ENCODE results near the gene GRAMD4.

Gene GRAMD4

DNA sequence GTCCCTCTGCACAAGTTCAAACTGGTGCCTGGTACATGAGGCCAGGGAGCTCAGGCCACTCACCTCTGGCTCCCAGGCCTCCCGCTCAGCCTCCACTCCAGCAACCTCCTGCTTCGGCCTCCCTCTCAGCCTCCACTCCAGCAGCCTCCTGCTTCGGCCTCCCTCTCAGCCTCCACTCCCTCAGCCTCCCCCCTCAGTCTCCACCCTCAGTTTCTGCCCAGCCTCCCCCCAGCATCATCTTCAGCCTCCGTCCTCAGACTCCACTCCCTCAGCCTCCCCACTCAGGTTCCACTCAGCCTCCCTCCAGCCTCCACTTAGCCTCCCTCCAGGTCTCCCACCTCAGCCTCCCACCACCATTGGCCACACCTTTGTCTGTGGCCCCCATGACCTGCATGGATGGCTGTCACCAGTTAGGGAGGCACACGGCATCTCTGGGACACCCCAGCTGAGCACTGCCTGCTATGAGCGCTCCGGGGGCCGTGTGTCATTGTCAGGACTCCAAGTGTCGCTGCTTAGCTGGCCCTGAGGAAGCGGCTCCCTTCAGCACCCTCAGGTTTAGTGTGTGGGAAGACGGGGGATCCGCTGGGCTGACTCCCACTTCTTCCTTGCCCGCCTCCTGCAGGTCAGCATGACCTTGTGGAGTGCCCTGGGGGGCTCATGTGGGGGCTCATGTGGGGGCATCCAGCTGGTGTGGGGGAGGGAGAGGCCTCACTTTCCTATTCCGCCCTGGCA is 39.0 kb downstream of the GRAMD4 start:
- no peak for DNase-seq

DNA sequence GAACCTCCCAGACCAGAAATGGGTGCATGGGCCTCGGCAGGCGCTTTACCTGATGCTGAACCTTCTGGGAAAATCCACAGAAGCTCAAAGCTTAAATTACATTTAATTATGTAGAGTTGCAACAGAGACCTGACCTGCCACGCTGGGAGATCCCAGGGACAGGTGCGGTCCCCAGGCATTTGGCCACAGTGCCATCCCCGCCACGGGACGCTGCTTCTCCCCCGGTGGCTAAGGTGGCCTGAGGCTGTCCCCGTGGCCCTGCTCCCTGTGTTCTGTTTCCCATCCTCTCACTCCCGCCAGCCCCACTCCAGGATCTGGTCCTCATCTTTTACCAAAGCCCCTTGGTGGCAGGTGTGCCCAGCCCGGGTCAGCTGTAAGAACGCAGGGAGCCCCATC is 39.6 kb downstream of the GRAMD4 start:
- DNase-seq: no peak

GRCh38 chr22:46660604-46661201 is 40.5 kb downstream of the GRAMD4 start:
- peak; percentile 84 for DNase-seq

GRCh38 chr22:46661221-46661851 is 41.1 kb downstream of the GRAMD4 start:
- peak; percentile 92 for DNase-seq

GRCh38 chr22:46662226-46662625 is 42.0 kb downstream of the GRAMD4 start:
- no peak for DNase-seq

- no peak for DNase-seq
These were observed 42.8 kb downstream of the GRAMD4 start for GRCh38 chr22:46663001-46663400.

- DNase-seq: no peak
These were observed 43.4 kb downstream of the GRAMD4 start for GRCh38 chr22:46663436-46664100.

- no peak for DNase-seq
These were observed 44.2 kb downstream of the GRAMD4 start for GRCh38 chr22:46664301-46664855.

DNA sequence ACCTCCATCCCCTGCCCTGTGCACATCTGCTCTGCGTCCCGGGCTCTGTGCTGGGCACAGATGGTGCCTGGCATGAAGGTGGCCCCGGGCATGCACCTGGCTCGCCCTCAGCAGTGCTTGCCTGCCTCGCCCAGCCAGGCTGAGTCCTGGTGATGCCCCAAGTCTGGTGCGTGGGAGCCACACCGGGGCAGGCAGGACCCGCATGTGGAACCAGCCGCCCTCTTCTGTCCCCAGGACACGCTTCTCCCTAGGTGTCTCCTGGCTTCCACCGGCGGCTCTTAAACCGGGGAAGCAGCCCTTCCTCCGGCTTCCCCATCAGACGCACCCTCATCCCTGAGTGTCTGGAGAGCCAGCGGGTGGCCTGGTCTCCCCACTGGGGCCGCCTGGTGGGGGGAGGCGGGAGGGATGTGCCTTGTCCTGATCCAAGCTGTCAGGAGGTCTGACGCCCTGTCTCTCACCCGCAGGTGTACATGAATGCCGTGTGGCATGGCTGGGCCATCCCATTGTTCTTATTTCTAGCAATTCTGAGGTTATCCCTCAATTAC is 45.0 kb downstream of the GRAMD4 start:
- DNase-seq: no peak

GRCh38 chr22:46665751-46666280 is 45.6 kb downstream of the GRAMD4 start:
- no peak for DNase-seq

DNA sequence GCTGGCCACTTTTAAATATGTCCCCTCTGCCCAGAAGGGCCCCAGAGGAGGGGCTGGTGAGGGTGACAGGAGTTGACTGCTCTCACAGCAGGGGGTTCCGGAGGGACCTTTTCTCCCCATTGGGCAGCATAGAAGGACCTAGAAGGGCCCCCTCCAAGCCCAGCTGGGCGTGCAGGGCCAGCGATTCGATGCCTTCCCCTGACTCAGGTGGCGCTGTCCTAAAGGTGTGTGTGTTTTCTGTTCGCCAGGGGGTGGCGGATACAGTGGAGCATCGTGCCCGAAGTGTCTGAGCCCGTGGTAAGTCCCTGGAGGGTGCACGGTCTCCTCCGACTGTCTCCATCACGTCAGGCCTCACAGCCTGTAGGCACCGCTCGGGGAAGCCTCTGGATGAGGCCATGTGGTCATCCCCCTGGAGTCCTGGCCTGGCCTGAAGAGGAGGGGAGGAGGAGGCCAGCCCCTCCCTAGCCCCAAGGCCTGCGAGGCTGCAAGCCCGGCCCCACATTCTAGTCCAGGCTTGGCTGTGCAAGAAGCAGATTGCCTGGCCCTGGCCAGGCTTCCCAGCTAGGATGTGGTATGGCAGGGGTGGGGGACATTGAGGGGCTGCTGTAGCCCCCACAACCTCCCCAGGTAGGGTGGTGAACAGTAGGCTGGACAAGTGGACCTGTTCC is 46.5 kb downstream of the GRAMD4 start:
- no peak for DNase-seq

- DNase-seq: no peak
These were observed 47.0 kb downstream of the GRAMD4 start for GRCh38 chr22:46667245-46667623.

DNA sequence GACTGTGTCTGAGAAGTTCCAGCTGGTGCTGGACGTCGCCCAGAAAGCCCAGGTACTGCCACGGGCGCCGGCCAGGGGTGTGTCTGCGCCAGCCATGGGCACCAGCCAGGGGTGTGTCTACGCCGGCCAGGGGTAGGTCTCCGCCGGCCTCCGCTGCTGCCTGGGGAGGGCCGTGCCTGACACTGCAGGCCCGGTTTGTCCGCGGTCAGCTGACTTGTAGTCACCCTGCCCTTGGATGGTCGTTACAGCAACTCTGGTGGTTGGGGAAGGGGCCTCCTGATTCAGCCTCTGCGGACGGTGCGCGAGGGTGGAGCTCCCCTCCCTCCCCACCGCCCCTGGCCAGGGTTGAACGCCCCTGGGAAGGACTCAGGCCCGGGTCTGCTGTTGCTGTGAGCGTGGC is 47.9 kb downstream of the GRAMD4 start:
- DNase-seq: no peak

DNA sequence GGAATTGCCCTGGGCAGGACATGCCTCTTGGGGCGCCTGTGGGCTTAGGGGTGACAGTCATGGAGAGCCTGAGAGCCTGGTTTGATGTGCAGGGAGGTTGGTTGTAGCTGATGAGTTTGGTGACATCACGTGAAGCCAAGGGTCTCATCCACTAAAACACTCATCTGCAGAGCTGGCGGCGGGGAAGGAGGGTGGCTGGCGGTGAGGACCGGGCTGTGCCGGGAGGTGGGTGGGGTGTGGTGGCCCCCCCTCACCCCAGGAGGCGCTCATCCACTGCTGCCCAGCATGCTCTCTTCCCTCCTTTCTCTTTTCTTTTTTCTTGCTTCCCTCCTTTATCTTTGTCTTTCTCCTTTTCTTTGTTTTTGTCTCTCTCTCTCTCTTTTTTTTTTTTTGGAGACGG is 49.0 kb downstream of the GRAMD4 start:
- DNase-seq: no peak

DNA sequence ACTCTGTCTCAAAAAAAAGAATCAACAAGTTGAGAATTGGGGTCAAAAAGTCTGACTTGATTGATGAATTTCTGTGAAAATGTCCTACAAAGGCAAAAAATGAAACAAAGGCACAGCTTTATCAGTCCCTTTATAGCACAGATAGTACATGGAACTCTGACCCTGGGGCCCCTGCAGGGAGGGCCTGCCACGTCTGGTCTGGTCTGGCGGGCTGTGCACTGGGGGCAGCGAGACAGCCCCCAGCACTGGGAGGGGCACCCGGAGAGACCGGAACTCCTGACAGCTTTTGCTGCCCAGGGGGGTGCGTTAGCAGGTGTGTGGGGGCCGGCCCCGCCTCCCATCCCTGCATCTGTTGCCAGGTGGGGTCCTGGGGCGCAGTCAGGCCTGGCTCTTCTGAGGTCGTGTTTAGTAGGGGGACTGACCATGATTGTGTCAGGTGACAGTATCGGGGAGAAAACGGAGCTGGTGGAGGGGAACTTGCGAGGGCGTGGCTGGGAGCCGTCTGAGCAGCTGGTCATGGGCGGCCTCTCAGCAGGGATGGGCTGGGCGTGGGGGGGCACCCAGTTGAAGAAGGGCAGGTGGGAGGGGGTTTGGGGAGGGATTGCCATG is 51.7 kb downstream of the GRAMD4 start:
- no peak for DNase-seq

GRCh38 chr22:46672731-46673130 is 52.5 kb downstream of the GRAMD4 start:
- no peak for DNase-seq

GRCh38 chr22:46673205-46673604 is 53.0 kb downstream of the GRAMD4 start:
- no peak for DNase-seq

DNA sequence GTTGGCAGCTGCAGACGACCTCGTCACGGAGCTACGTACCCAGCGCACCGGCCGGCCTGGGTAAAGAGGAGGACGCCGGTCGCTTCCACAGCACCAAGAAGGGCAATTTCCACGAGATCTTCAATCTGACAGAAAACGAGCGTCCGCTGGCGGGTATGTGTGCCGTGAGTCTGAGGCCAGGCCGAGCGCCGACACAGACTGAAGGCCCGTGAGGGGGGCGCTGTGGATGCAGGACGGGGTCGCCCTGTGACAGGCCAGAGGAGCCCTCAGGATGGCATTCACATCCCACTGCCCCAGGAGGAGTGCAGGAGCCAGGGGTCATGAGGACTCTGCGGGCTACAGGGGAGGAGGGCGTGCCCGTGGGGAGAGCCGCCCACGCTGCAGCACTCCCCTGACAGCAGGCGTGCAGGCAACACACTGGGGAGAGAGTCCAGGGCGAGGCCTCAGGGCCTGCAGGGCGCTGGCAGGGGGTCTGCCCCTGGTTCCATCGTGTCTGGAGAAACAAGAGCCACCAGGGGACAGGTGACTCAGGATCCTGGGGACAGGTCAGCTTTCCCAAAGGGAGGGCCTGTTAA is 53.6 kb downstream of the GRAMD4 start:
- DNase-seq: no peak

DNA sequence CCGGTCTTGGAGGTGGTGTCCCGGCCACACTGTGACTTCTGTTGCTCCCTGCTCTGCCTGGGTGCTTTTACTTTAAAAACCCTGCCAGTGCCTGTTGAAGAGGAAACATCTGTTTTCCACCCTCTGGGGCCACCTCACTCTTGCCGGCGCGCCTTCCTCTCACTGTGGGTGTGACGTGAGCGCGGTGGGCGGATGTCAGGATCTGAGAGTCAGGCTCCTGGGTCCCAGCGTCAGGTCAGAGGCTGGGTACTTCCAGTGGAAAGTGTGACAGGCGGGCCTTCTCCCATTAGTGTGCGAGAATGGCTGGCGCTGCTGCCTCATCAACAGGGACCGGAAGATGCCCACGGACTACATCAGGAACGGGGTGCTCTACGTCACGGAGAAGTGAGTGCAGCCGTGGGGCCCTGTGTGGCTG is 54.2 kb downstream of the GRAMD4 start:
- no peak for DNase-seq

- no peak for DNase-seq
These were observed 54.7 kb downstream of the GRAMD4 start for GRCh38 chr22:46674906-46675305.

DNA sequence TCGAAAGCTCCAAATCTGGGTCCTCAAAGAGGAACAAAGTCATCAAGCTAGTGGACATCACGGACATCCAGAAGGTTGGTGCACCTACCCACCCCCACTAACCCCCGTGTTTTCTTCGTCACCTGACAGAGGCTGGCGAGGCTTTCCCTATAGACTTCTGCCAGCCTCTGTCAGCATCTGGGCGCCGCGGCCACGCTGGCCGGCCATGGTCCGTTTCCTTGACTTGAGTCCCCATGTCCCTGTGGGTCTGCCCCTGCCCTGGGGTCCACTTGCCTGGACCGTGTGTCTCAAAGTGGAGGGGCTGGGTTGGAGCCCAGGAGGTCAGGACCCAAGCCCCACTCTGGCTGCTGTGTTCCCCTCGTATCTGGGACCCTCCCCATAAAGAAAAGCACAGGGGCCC is 55.3 kb downstream of the GRAMD4 start:
- DNase-seq: no peak

- DNase-seq: no peak
These were observed 55.8 kb downstream of the GRAMD4 start for GRCh38 chr22:46675938-46676337.

Measured in NCI-H2029 (cell line).